CD4-positive, CD25-positive, alpha-beta regulatory T cell (primary cell): ENCODE data around the gene NT5C3A. TPM values are rescaled to one million over a fixed set of nuclear protein-coding genes. Genes with fewer than 3 reads are reported as not detected.
"Not testable (repeated sequence)": the region's sequence is repeated elsewhere in the genome, so short reads cannot be mapped to it uniquely, and the experiment has no call there.

Source experiments
- ATAC-seq, 2 donors: fragments of 150-1000 bp; cut with Tn5 transposase; one replicate each; pipeline ENCODE4 v1.10.0; 2021; ENCODE audit warnings: low read depth in 2 of 2, moderate number of reproducible peaks in 2 of 2, moderate library complexity in 1 of 2
- DNase-seq, 3 donors: peaks; one replicate each; pipeline versions ENCODE4 v3.0.0 to v3.0.0-alpha.2; 2012 to 2022; ENCODE audit warnings: mixed read lengths in 1 of 3
- H3K27ac ChIP-seq: one replicate; pipeline ENCODE4 v1.7.0; 2013; ENCODE audit warnings: mild to moderate bottlenecking, low read length; ENCODE audit not compliant: insufficient read depth, poor library complexity, severe bottlenecking
- H3K27me3 ChIP-seq: one replicate; pipeline ENCODE4 v1.7.0; 2013; ENCODE audit warnings: low read length; ENCODE audit not compliant: control insufficient read depth, insufficient read depth
- H3K36me3 ChIP-seq: one replicate; pipeline ENCODE4 v1.7.0; 2013; ENCODE audit warnings: mild to moderate bottlenecking, low read length, moderate library complexity; ENCODE audit not compliant: control insufficient read depth, insufficient read depth
- H3K4me1 ChIP-seq: 2 replicates; pipeline ENCODE4 v1.7.0; 2013; ENCODE audit warnings: mild to moderate bottlenecking, low read length; ENCODE audit not compliant: insufficient read depth, control insufficient read depth, poor library complexity, severe bottlenecking
- H3K4me3 ChIP-seq: one replicate; pipeline ENCODE4 v1.7.0; 2013; ENCODE audit warnings: low read depth, mild to moderate bottlenecking, low read length, moderate library complexity
- H3K9me3 ChIP-seq, 2 experiments: 1 replicate in 1 of 2; 2 replicates in 1 of 2; pipeline ENCODE4 v1.7.0; 2013; ENCODE audit warnings: low read length in 2 of 2, mild to moderate bottlenecking in 1 of 2, moderate library complexity in 1 of 2; ENCODE audit not compliant: control insufficient read depth in 2 of 2
- H3K27ac Mint-ChIP-seq, 3 donors: one replicate each; pipeline ENCODE4 v1.8.0; 2020 to 2022; ENCODE audit warnings: mild to moderate bottlenecking in 3 of 3, mixed read lengths in 3 of 3, moderate library complexity in 2 of 3
- H3K27me3 Mint-ChIP-seq: one replicate; pipeline ENCODE4 v1.8.0; 2022; ENCODE audit warnings: mild to moderate bottlenecking, mixed read lengths
- H3K36me3 Mint-ChIP-seq: one replicate; pipeline ENCODE4 v1.8.0; 2020; ENCODE audit warnings: mixed read lengths
- H3K4me1 Mint-ChIP-seq, 4 donors: one replicate each; pipeline ENCODE4 v1.8.0; 2020 to 2022; ENCODE audit warnings: mixed read lengths in 4 of 4, mild to moderate bottlenecking in 1 of 4
- H3K4me3 Mint-ChIP-seq, 4 donors: one replicate each; pipeline ENCODE4 v1.8.0; 2020 to 2022; ENCODE audit warnings: mild to moderate bottlenecking in 4 of 4, mixed read lengths in 4 of 4, moderate library complexity in 3 of 4
- H3K9me3 Mint-ChIP-seq, 7 donors: one replicate each; pipeline ENCODE4 v1.8.0; 2020 to 2022; ENCODE audit warnings: mixed read lengths in 7 of 7, mild to moderate bottlenecking in 3 of 7, moderate library complexity in 2 of 7
- polyA plus RNA-seq, 4 donors: library from polyadenylated mRNA; unstranded; fragments of 300-500 nt; fragmentation: Illumina TruSeq; gene quantifications; one replicate each; pipeline ENCODE4 v1.2.3, GENCODE V29; 2021
- total RNA-seq: library from RNA; stranded (reverse); gene quantifications from one replicate; pipeline ENCODE4 v1.2.3, GENCODE V29; 2022

Gene NT5C3A
- total and polyA plus RNA-seq, 5 donors from 2014 or later = 55.1 to 74.0 (median 61.7) TPM

DNA sequence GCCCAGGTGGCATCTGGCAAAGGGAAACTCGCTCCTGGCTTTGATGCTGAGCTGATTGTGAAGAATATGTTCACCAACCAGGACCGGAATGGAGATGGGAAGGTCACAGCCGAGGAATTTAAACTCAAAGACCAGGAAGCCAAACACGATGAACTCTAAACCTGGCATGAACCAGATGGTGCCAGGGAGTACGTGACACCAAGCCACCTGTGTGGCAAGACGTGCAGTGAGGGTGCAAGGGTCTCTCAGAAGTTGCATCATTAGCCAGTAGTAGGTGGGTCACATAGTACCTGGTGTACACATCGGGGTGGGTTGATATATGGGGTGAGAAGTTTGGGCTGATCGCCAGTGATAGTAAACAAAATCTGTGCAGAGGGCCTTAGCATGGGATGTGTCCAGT lies 57.4 kb downstream of the NT5C3A start:
- not testable (repeated sequence) for H3K9me3 Mint-ChIP-seq, H3K36me3 ChIP-seq, H3K9me3 ChIP-seq, H3K27me3 ChIP-seq, H3K27ac ChIP-seq, H3K27me3 Mint-ChIP-seq, DNase-seq, H3K4me3 Mint-ChIP-seq, H3K4me3 ChIP-seq, H3K4me1 Mint-ChIP-seq, ATAC-seq, H3K4me1 ChIP-seq, H3K36me3 Mint-ChIP-seq
- H3K27ac Mint-ChIP-seq = peak overlapping the region in 1 of 3 donors; percentile 38

DNA sequence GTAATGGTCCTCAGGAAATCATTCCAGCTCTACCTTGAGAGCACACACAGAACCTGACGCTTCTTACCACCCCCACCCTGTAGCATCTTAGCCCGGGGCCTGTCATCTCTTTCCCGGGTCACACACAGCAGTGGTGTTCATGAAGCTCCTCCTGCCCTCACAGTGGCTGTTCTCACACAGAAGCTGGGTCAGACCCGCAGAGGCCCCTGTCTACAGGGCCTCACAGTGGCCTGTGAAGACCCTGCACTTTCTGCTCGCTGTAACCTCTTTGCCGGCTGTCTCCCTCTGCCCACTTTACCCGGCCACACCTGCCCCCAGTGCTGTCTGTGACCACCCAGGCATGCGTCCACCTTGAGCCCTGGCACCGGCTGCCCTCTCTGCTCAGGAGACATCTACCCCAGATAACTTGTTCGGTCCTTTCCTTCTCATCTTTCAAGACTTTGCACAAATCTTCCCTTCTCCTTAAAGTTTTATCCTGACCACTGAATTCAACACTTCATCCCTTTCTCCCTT lies 58.4 kb downstream of the NT5C3A start:
- not testable (repeated sequence) for H3K36me3 ChIP-seq, H3K9me3 ChIP-seq, ATAC-seq, DNase-seq, H3K4me1 Mint-ChIP-seq, H3K9me3 Mint-ChIP-seq, H3K27me3 ChIP-seq, H3K4me3 ChIP-seq, H3K4me1 ChIP-seq, H3K36me3 Mint-ChIP-seq, H3K27ac ChIP-seq, H3K27me3 Mint-ChIP-seq, H3K27ac Mint-ChIP-seq
- peak overlapping the region in 1 of 4 donors; percentile 28 for H3K4me3 Mint-ChIP-seq

DNA sequence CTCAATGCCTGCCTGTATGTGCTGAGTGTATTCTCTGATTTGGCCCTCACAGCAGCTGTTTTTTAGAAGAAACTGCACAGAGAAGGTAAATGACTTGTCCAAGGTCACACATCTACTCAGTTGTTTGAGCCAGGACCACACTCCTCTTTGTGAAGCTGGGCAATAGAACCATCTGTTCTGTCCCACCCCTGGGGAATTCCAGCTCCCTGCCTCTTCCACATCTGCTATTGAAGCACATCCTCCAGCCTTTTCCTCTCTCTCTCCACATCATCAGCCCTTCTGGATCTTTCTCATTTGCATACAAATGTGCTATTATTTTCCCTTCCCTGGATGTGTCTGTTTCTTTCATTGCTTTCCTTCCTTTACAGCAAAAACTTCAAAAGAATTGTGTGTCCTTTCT lies 59.5 kb downstream of the NT5C3A start:
- not testable (repeated sequence) for H3K4me3 ChIP-seq, H3K36me3 ChIP-seq, H3K27ac Mint-ChIP-seq, H3K4me1 ChIP-seq, H3K4me3 Mint-ChIP-seq, ATAC-seq, H3K36me3 Mint-ChIP-seq, H3K27me3 Mint-ChIP-seq, H3K27ac ChIP-seq, H3K9me3 Mint-ChIP-seq, DNase-seq, H3K27me3 ChIP-seq, H3K9me3 ChIP-seq
- H3K4me1 Mint-ChIP-seq = peaks cover 0 to 11% (median 4%) of the 10 kb centered on the region in 4 donors

DNA sequence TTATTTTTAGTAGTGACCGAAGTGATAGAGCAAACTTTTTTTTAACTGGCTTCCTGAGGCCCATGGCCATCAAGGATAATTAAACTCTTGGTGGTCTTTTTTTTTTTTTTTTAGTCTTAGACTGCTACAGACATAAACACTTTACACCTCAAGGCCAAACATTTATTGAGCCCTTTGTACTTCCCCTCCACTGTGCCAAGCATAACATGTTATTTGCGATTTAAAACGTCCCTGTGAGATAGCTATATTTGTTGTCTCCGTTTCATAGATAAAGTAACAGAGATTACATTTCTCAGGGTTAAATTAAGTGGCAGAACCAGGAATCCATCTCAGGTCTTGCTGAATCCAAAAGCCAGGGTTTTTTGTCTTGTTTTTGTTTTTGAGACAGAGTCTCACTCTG lies 63.2 kb downstream of the NT5C3A start:
- H3K27ac ChIP-seq, H3K9me3 ChIP-seq, H3K36me3 ChIP-seq, H3K4me3 Mint-ChIP-seq, H3K4me3 ChIP-seq, H3K27ac Mint-ChIP-seq, H3K9me3 Mint-ChIP-seq, ATAC-seq, H3K27me3 ChIP-seq, H3K4me1 ChIP-seq, DNase-seq, H3K27me3 Mint-ChIP-seq, H3K36me3 Mint-ChIP-seq: not testable (repeated sequence)
- peaks cover 0 to 11% (median 4%) of the 10 kb centered on the region in 4 donors for H3K4me1 Mint-ChIP-seq

DNA sequence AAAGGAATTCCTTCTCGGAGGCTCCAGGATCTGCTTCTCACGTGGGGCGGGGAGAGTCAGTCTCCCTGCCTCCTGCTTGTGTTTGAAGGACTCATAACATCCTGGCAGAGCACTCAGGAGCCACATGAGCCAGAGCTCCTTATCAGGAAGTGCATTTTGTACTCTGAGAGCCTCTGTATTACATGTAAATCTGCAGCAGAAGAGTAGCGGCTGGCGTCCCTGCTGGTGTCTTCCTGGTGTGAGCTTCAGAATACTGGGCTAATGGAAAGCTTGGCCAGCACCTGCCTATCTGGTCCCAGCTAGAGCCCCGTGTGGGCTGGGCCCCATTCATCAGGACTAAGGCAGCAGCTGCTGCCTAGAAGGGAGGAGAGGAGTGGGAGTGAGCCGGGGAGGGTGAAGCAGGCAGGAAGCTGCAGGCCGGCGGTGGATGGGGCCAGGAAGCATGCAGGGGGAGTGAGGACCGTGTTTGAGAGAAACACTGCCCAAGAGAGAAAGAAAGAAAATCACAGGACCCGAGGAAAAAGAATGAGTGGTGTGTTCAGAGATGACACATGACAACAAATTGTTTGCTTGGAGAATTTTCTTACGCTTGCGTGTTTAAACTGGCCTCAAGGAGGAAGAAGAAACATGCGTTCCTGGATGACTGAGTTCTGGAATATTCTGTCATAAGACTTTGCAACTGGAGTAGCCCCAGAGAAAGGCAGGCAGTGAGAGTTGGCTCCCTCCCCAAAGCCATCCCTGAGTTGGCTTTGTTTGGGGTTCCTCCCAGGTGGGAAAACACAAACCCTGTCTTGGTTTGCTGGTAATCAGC lies 64.0 kb downstream of the NT5C3A start:
- H3K27ac Mint-ChIP-seq, H3K4me1 ChIP-seq, H3K27ac ChIP-seq, H3K36me3 ChIP-seq, H3K36me3 Mint-ChIP-seq, H3K27me3 ChIP-seq, H3K4me3 ChIP-seq, ATAC-seq, H3K9me3 Mint-ChIP-seq, H3K9me3 ChIP-seq, DNase-seq, H3K27me3 Mint-ChIP-seq: not testable (repeated sequence)
- Mint-ChIP-seq H3K4me3 (peak overlapping the region in 1 of 4 donors; percentile 21), H3K4me1 (peaks cover 0 to 11% (median 4%) of the 10 kb centered on the region in 4 donors)

DNA sequence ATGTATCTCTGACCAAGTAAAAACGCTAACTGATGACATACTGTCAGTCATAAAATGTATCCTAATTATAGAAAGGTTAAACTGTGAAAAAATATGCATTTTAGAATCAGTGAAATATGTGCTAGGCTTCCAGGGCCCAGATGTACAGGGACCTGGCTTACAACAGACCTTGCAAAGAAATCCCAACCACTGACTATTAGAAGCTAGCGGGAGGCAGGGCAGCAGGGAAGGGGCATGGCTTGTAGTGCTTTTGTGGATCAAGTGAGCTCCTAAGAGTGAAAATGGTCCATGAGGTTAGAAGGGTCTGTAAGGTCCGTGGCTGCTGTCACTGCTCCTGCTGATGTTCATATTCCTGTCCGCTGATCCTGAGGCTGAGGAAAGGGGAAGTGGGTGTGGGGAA lies 64.6 kb downstream of the NT5C3A start:
- DNase-seq, H3K27me3 Mint-ChIP-seq, H3K27me3 ChIP-seq, H3K9me3 ChIP-seq, ATAC-seq, H3K36me3 Mint-ChIP-seq, H3K4me3 ChIP-seq, H3K9me3 Mint-ChIP-seq, H3K36me3 ChIP-seq, H3K4me3 Mint-ChIP-seq, H3K27ac ChIP-seq, H3K4me1 ChIP-seq: not testable (repeated sequence)
- H3K27ac Mint-ChIP-seq = peak overlapping the region in 1 of 3 donors; percentile 26
- H3K4me1 Mint-ChIP-seq = peaks cover 0 to 11% (median 5%) of the 10 kb centered on the region in 4 donors

DNA sequence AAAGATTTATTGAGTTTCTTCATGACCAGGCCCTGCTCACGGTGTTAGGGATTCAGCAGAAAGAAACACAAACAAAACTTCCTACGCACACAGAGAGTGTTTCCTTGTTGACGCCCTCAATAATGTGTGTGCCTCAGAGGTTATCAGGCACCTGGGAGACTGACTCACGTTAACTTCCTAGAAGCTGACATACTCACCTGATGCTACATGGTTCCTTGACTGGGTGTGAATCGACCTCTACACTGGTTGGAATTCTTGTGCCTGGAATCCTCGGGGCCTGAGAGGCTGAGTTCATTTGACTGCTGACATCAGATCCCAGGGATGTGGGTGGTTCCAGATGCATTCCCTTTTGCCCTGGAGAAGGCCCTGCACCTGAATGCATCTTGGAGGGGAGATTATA lies 69.8 kb downstream of the NT5C3A start:
- H3K4me3 ChIP-seq, H3K4me3 Mint-ChIP-seq, H3K27me3 ChIP-seq, H3K27ac ChIP-seq, H3K36me3 ChIP-seq, DNase-seq, ATAC-seq, H3K9me3 Mint-ChIP-seq, H3K4me1 ChIP-seq, H3K36me3 Mint-ChIP-seq, H3K9me3 ChIP-seq: not testable (repeated sequence)
- H3K27me3 Mint-ChIP-seq = peaks cover 12% of the 10 kb centered on the region
- peaks cover 0 to 13% (median 3%) of the 10 kb centered on the region in 4 donors for H3K4me1 Mint-ChIP-seq
- peak overlapping the region in 1 of 3 donors; percentile 23 for H3K27ac Mint-ChIP-seq
